HG02623 (cell line): Measurements from ENCODE around the gene TSKU.

Source experiments
- ATAC-seq: cut with Tn5 transposase; IDR thresholded peaks from one replicate; pipeline ENCODE4 v1.9.1; 2021; ENCODE audit warnings: moderate library complexity; ENCODE audit not compliant: unreplicated experiment

Gene TSKU

DNA sequence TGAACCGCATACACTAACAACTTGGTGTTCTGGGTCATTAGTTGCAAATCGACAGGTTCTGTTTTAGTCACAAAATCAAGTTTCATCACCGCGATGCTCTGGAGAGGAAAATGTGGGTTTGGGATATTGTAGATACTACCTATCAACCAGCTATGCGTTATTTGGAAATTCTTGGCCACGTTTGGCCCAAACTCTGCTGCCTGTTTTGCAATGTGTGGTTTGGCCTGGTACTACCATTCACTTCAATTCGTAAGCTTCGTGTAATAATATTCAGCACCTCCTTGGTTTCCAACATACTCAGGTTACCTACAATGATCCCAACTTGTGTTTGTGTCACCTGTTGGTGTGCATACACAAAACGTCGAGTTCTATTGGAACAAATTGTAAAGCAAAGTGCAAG, 61.4 kb downstream of the TSKU start:
- no peak for ATAC-seq

DNA sequence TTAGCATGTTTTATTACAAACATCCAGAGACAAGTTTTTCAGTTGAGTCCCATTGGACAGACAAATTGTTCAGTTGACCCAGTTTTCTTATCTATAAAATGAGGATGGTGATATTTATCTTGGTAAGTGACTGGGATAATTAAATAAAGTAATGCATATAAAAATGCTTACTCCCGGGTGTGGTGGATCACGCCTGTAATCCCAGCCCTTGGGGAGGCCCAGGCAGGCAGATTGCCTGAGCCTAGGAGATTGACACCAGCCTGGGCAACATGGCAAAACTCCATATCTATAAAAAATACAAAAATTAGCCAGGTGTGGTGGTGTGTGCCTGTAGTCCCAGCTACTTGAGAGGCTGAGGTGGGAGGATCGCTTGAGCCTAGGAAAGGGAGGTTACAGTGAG, 61.9 kb downstream of the TSKU start:
- no peak for ATAC-seq

DNA sequence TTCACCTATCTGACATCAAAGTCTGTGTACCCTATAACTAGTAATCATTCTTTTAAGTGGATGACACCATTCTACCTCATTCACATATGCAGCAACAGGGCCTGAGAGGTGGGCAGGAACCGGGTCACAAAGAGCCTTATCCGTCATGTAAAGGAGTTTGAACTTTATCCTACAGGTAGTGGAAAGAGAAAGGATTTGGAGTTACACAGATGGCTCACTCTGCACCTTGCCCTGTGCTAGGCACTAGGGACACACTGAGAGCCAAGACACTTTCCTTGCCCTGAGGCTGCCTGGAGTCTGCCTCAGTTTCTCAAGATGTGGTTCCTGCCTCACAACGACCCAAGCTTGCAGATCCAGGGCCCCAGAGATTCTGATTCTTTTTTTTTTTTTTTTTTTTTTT, 63.3 kb downstream of the TSKU start:
- ATAC-seq = no peak
